COLO668 (cell line): ENCODE measurements around the gene VSIG8.

Source experiments
- DNase-seq: peaks from one replicate; lab custom pipeline; 2025; ENCODE audit not compliant: unreplicated experiment; lab: John Stamatoyannopoulos, UW

The VSIG8 gene

GRCh38 chr1:159884296-159884695 is 21.8 kb upstream of the VSIG8 start:
- no peak for DNase-seq

- DNase-seq, result no peak
Observed at GRCh38 chr1:159883134-159883533, 20.7 kb upstream of the VSIG8 start.

GRCh38 chr1:159882527-159882862 is 20.0 kb upstream of the VSIG8 start:
- no peak for DNase-seq

GRCh38 chr1:159881622-159882526 is 19.4 kb upstream of the VSIG8 start:
- peak; percentile 98 for DNase-seq

- no peak for DNase-seq
Observed at GRCh38 chr1:159880430-159880829, 18.0 kb upstream of the VSIG8 start.

GRCh38 chr1:159879977-159880376 is 17.5 kb upstream of the VSIG8 start:
- no peak for DNase-seq

GRCh38 chr1:159879136-159879535 is 16.7 kb upstream of the VSIG8 start:
- no peak for DNase-seq

GRCh38 chr1:159877695-159878444 is 15.4 kb upstream of the VSIG8 start:
- DNase-seq, result peak; percentile 37

GRCh38 chr1:159873530-159874143 is 11.2 kb upstream of the VSIG8 start:
- no peak for DNase-seq

- DNase-seq, result no peak
Observed at GRCh38 chr1:159872891-159873290, 10.4 kb upstream of the VSIG8 start.

- DNase-seq, result no peak
Observed at GRCh38 chr1:159870704-159871103, 8.2 kb upstream of the VSIG8 start.

GRCh38 chr1:159869607-159870006 is 7.2 kb upstream of the VSIG8 start:
- no peak for DNase-seq

GRCh38 chr1:159869173-159869572 is 6.7 kb upstream of the VSIG8 start:
- peak; percentile 24 for DNase-seq

GRCh38 chr1:159868766-159869165 is 6.3 kb upstream of the VSIG8 start:
- no peak for DNase-seq

- peak; percentile 81 for DNase-seq
Observed at GRCh38 chr1:159867664-159868026, 5.2 kb upstream of the VSIG8 start.

GRCh38 chr1:159866905-159867663 is 4.6 kb upstream of the VSIG8 start:
- DNase-seq, result no peak

- no peak for DNase-seq
Observed at GRCh38 chr1:159866066-159866465, 3.6 kb upstream of the VSIG8 start.

- DNase-seq, result no peak
Observed at GRCh38 chr1:159864262-159864661, 1.8 kb upstream of the VSIG8 start.

- no peak for DNase-seq
Observed at GRCh38 chr1:159862031-159862430, 426 bp downstream of the VSIG8 start.

- no peak for DNase-seq
Observed at GRCh38 chr1:159861218-159861617, 1.2 kb downstream of the VSIG8 start.

- DNase-seq, result no peak
Observed at GRCh38 chr1:159860456-159860855, 2.0 kb downstream of the VSIG8 start.
